WTC11 (cell line): ENCODE measurements around the gene ZCCHC2. TPM values are rescaled to one million over a fixed set of nuclear protein-coding genes. Genes with fewer than 3 reads are reported as not detected.

Experiments used
- ATAC-seq: fragments of 200-7000 bp; cut with Tn5 transposase; 2 replicates; pipeline ENCODE4 v1.10.0; 2021; ENCODE audit warnings: mild to moderate bottlenecking, moderate library complexity
- CTCF ChIA-PET: fragments of 300-600 bp; sonication (Branson Sonifier 250); formaldehyde crosslinking; loops from one replicate; lab custom pipeline; 2021; ENCODE audit warnings: antibody characterized with exemption; lab: Charles Lee
- POLR2A ChIA-PET: fragments of 350-600 bp; sonication (Branson Sonifier 250); formaldehyde crosslinking; loops from one replicate; lab custom pipeline; 2021; ENCODE audit warnings: antibody characterized with exemption; lab: Charles Lee
- DNase-seq: peaks from one replicate; pipeline ENCODE4 v3.0.0; 2021; ENCODE audit warnings: low spot score
- H3K27ac Mint-ChIP-seq: 2 replicates; pipeline ENCODE4 v1.8.0; 2021; ENCODE audit warnings: mixed read lengths
- H3K27me3 Mint-ChIP-seq: 2 replicates; pipeline ENCODE4 v1.8.0; 2021; ENCODE audit warnings: low read depth, mild to moderate bottlenecking, moderate library complexity, mixed read lengths
- H3K36me3 Mint-ChIP-seq: 2 replicates; pipeline ENCODE4 v1.8.0; 2021; ENCODE audit warnings: mixed read lengths
- H3K4me1 Mint-ChIP-seq: 2 replicates; pipeline ENCODE4 v1.8.0; 2022; ENCODE audit warnings: mixed read lengths
- H3K4me3 Mint-ChIP-seq: 2 replicates; pipeline ENCODE4 v1.8.0; 2021; ENCODE audit warnings: mild to moderate bottlenecking, moderate library complexity, mixed read lengths
- H3K9me3 Mint-ChIP-seq: 2 replicates; pipeline ENCODE4 v1.8.0; 2021; ENCODE audit warnings: mixed read lengths
- ATF3 ChIP-seq: sonication (generic); formaldehyde crosslinking; conservative IDR thresholded peaks from 2 replicates; pipeline ENCODE4 v1.8.1; 2022; ENCODE audit warnings: mild to moderate bottlenecking, missing genetic modification reagents
- ESRRA ChIP-seq: sonication (generic); formaldehyde crosslinking; IDR thresholded peaks from 2 replicates; pipeline ENCODE4 v1.8.1; 2022; ENCODE audit warnings: mild to moderate bottlenecking, missing genetic modification reagents, borderline replicate concordance
- FOXJ3 ChIP-seq: sonication (generic); formaldehyde crosslinking; IDR thresholded peaks from 2 replicates; pipeline ENCODE4 v1.9.0; 2021; ENCODE audit warnings: missing genetic modification reagents, mild to moderate bottlenecking, borderline replicate concordance
- FOXK1 ChIP-seq: sonication (generic); formaldehyde crosslinking; IDR thresholded peaks from 2 replicates; pipeline ENCODE4 v1.8.0; 2022; ENCODE audit warnings: mild to moderate bottlenecking, moderate library complexity, missing genetic modification reagents
- FOXP4 ChIP-seq: sonication (generic); formaldehyde crosslinking; IDR thresholded peaks from 2 replicates; pipeline ENCODE4 v1.8.0; 2022; ENCODE audit warnings: mild to moderate bottlenecking, missing genetic modification reagents
- GRHL2 ChIP-seq: fragments of 250-450 bp; sonication (Bioruptor Pico); IDR thresholded peaks from 2 replicates; pipeline ENCODE4 v1.8.0; 2022; ENCODE audit warnings: mild to moderate bottlenecking, moderate library complexity; ENCODE audit not compliant: insufficient replicate concordance, severe bottlenecking
- MXD4 ChIP-seq: fragments of 250-450 bp; sonication (Bioruptor Pico); IDR thresholded peaks from 2 replicates; pipeline ENCODE4 v1.8.0; 2021; ENCODE audit warnings: mild to moderate bottlenecking, moderate library complexity, borderline replicate concordance
- NFE2L1 ChIP-seq: sonication (generic); formaldehyde crosslinking; IDR thresholded peaks from 2 replicates; pipeline ENCODE4 v1.8.1; 2023; ENCODE audit warnings: missing genetic modification reagents
- NR3C1 ChIP-seq: sonication (generic); formaldehyde crosslinking; conservative IDR thresholded peaks from 2 replicates; pipeline ENCODE4 v1.8.1; 2023; ENCODE audit warnings: low read depth, mild to moderate bottlenecking, missing genetic modification reagents
- PREB ChIP-seq: sonication (generic); formaldehyde crosslinking; IDR thresholded peaks from 2 replicates; pipeline ENCODE4 v1.8.1; 2022; ENCODE audit warnings: mild to moderate bottlenecking, missing genetic modification reagents, moderate library complexity, borderline replicate concordance
- RORB ChIP-seq: fragments of 250-450 bp; sonication (Bioruptor Pico); IDR thresholded peaks from 2 replicates; pipeline ENCODE4 v1.9.0; 2021; ENCODE audit warnings: mild to moderate bottlenecking
- SMAD3 ChIP-seq: sonication (generic); formaldehyde crosslinking; IDR thresholded peaks from 2 replicates; pipeline ENCODE4 v1.8.0; 2022; ENCODE audit warnings: missing genetic modification reagents, mild to moderate bottlenecking, borderline replicate concordance
- TEAD1 ChIP-seq: sonication (generic); formaldehyde crosslinking; IDR thresholded peaks from 2 replicates; pipeline ENCODE4 v1.8.0; 2022; ENCODE audit warnings: mild to moderate bottlenecking, missing genetic modification reagents
- ZMAT4 ChIP-seq: fragments of 250-450 bp; sonication (Bioruptor Pico); IDR thresholded peaks from 2 replicates; pipeline ENCODE4 v1.9.0; 2021; ENCODE audit warnings: mild to moderate bottlenecking
- ZNF121 ChIP-seq: sonication (generic); formaldehyde crosslinking; IDR thresholded peaks from 2 replicates; pipeline ENCODE4 v1.8.0; 2023; ENCODE audit warnings: missing genetic modification reagents
- ZNF219 ChIP-seq: sonication (generic); formaldehyde crosslinking; IDR thresholded peaks from 2 replicates; pipeline ENCODE4 v1.8.0; 2023; ENCODE audit warnings: missing genetic modification reagents, mild to moderate bottlenecking, borderline replicate concordance
- ZNF423 ChIP-seq: fragments of 250-450 bp; sonication (Bioruptor Pico); IDR thresholded peaks from 2 replicates; pipeline ENCODE4 v2.1.2; 2022; ENCODE audit warnings: mild to moderate bottlenecking, moderate library complexity
- ZNF671 ChIP-seq: fragments of 250-450 bp; sonication (Bioruptor Pico); IDR thresholded peaks from 2 replicates; pipeline ENCODE4 v1.8.0; 2021; ENCODE audit warnings: mild to moderate bottlenecking
- total RNA-seq: library from RNA; stranded (reverse); gene quantifications from 3 replicates; pipeline ENCODE4 v1.2.3, GENCODE V29; 2021
- TF ChIP-seq, protein P1 (sequence below): sonication (generic); formaldehyde crosslinking; IDR thresholded peaks from 2 replicates; pipeline ENCODE4 v1.8.1; 2023; ENCODE audit warnings: mild to moderate bottlenecking, moderate library complexity, missing genetic modification reagents
- TF ChIP-seq, protein P2 (sequence below): fragments of 250-450 bp; sonication (Bioruptor Pico); conservative IDR thresholded peaks from 2 replicates; pipeline ENCODE4 v1.9.0; 2021; ENCODE audit warnings: mild to moderate bottlenecking
- TF ChIP-seq, protein P3 (sequence below): sonication (generic); formaldehyde crosslinking; IDR thresholded peaks from 2 replicates; pipeline ENCODE4 v1.8.0; 2023; ENCODE audit warnings: missing genetic modification reagents
- TF ChIP-seq, protein P4 (sequence below): fragments of 250-450 bp; sonication (Bioruptor Pico); IDR thresholded peaks from 2 replicates; pipeline ENCODE4 v1.8.0; 2021; ENCODE audit warnings: mild to moderate bottlenecking

The ZCCHC2 gene
- total RNA-seq, 1 experiment from 2014 or later = 18.8 TPM

DNA sequence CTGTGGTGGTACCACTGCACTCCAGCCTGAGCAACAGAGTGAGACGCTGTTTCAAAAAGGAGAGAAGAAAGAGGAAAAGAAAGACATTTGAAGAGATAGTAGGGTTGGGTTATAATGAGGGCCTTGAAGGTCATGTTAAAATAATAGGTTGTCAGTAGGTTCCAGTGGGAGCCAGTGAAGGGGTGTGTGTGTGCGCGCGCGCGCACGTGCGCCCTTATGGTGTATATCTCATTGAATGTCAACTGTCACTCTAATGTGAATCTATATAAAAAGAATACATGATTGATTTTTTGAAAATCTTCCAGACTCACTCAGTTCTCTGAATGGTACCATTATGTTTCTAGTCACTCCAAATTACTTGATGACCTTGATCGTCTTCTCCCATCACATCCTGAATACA, 9.1 kb downstream of the ZCCHC2 start:
- TF ChIP-seq, protein P1, sequence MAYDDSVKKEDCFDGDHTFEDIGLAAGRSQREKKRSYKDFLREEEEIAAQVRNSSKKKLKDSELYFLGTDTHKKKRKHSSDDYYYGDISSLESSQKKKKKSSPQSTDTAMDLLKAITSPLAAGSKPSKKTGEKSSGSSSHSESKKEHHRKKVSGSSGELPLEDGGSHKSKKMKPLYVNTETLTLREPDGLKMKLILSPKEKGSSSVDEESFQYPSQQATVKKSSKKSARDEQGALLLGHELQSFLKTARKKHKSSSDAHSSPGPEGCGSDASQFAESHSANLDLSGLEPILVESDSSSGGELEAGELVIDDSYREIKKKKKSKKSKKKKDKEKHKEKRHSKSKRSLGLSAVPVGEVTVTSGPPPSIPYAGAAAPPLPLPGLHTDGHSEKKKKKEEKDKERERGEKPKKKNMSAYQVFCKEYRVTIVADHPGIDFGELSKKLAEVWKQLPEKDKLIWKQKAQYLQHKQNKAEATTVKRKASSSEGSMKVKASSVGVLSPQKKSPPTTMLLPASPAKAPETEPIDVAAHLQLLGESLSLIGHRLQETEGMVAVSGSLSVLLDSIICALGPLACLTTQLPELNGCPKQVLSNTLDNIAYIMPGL (CRISPR knock-in tag) = no peak
- TF ChIP-seq, protein P2, sequence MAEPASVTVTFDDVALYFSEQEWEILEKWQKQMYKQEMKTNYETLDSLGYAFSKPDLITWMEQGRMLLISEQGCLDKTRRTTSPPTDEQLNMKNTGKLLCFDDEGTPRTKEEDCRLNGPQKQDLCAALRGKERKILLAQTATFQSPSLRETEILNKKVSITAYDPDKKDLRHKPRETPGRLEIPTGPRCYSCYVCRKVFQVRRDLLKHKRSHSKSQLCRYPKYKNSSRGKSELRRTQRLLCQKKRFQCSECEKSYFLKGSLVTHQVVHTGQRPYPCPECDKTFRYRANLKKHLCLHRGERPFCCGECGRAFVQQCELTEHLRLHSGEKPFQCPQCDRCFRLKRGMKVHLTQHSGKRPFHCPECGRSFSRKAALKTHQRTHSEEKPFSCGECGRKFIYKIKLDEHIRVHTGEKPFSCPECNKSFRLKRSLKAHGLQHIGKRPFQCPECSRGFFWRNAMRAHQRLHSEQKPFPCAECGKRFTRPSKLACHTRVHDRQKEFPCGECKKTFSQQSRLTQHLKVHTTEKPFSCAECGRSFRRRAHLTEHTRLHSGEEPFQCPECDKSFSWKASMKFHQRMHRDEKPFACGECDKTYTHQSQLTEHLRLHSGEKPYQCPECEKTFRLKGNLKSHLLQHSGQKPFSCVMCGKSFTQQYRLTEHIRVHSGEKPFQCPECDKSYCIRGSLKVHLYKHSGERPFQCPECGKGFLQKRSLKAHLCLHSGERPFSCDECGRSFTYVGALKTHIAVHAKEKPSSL = no peak
- TF ChIP-seq NFE2L1 (CRISPR knock-in tag) = no peak
- no peak for TF ChIP-seq MXD4 (CRISPR knock-in tag)
- TF ChIP-seq ZNF121 = no peak
- TF ChIP-seq FOXJ3 (CRISPR knock-in tag) = no peak
- H3K36me3 Mint-ChIP-seq = no peaks in the 10 kb centered on the region
- DNase-seq (no peak), ATAC-seq (no peak)
- no peak overlapping the region for H3K4me3 Mint-ChIP-seq
- CTCF ChIA-PET = interaction anchor here (0.7 kb wide), 1 partner anchor 14 kb away, joined by 3 read pairs; no protein-coding TSS in a partner anchor
- POLR2A ChIA-PET = no interaction called here
- peaks cover 19% of the 10 kb centered on the region for H3K4me1 Mint-ChIP-seq
- no peaks in the 10 kb centered on the region for H3K27me3 Mint-ChIP-seq
- H3K9me3 Mint-ChIP-seq = no peaks in the 10 kb centered on the region
- H3K27ac Mint-ChIP-seq = no peak overlapping the region

- H3K27ac Mint-ChIP-seq = no peak overlapping the region
- H3K27me3 Mint-ChIP-seq = no peaks in the 10 kb centered on the region
- no peak for DNase-seq
- CTCF ChIA-PET = interaction anchor here (0.7 to 1.0 kb wide), 2 partner anchors 30 to 446 kb away, joined by 3 read pairs; no protein-coding TSS in a partner anchor
- H3K4me3 Mint-ChIP-seq = no peak overlapping the region
- H3K9me3 Mint-ChIP-seq = no peaks in the 10 kb centered on the region
- H3K4me1 Mint-ChIP-seq = peaks cover 5% of the 10 kb centered on the region
- H3K36me3 Mint-ChIP-seq = no peaks in the 10 kb centered on the region
- POLR2A ChIA-PET = no interaction called here
- no peak for ATAC-seq
- TF ChIP-seq, protein P3, sequence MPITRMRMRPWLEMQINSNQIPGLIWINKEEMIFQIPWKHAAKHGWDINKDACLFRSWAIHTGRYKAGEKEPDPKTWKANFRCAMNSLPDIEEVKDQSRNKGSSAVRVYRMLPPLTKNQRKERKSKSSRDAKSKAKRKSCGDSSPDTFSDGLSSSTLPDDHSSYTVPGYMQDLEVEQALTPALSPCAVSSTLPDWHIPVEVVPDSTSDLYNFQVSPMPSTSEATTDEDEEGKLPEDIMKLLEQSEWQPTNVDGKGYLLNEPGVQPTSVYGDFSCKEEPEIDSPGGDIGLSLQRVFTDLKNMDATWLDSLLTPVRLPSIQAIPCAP = no peak
- TF ChIP-seq, protein P4, sequence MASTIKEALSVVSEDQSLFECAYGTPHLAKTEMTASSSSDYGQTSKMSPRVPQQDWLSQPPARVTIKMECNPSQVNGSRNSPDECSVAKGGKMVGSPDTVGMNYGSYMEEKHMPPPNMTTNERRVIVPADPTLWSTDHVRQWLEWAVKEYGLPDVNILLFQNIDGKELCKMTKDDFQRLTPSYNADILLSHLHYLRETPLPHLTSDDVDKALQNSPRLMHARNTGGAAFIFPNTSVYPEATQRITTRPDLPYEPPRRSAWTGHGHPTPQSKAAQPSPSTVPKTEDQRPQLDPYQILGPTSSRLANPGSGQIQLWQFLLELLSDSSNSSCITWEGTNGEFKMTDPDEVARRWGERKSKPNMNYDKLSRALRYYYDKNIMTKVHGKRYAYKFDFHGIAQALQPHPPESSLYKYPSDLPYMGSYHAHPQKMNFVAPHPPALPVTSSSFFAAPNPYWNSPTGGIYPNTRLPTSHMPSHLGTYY (CRISPR knock-in tag) = no peak
- no peak for TF ChIP-seq FOXJ3 (CRISPR knock-in tag)
- TF ChIP-seq RORB (CRISPR knock-in tag) = no peak
- no peak for TF ChIP-seq ATF3 (CRISPR knock-in tag)
- no peak for TF ChIP-seq SMAD3 (CRISPR knock-in tag)
- TF ChIP-seq ZNF423 (CRISPR knock-in tag) = no peak
- no peak for TF ChIP-seq NFE2L1 (CRISPR knock-in tag)
- TF ChIP-seq ESRRA = no peak
- no peak for TF ChIP-seq NR3C1 (CRISPR knock-in tag)
- TF ChIP-seq PREB (CRISPR knock-in tag) = no peak
- TF ChIP-seq FOXK1 (CRISPR knock-in tag) = no peak
- no peak for TF ChIP-seq ZNF671
- no peak for TF ChIP-seq TEAD1 (CRISPR knock-in tag)
- no peak for TF ChIP-seq FOXP4
- no peak for TF ChIP-seq ZNF219 (CRISPR knock-in tag)
- TF ChIP-seq GRHL2 (CRISPR knock-in tag) = no peak
- TF ChIP-seq ZMAT4 = no peak
Measured at GRCh38 chr18:62536005-62536404, 13.2 kb downstream of the ZCCHC2 start.
